Mesenchymal stem cell (in vitro differentiated cells and primary cell): ENCODE measurements around the gene PKNOX2.

Source experiments
- DNase-seq: peaks from one replicate; pipeline ENCODE4 v3.0.0-alpha.2; 2013
- H2AFZ ChIP-seq: one replicate; pipeline ENCODE4 v1.6.1; 2013; ENCODE audit warnings: low read depth, mild to moderate bottlenecking, control low read depth, inconsistent platforms, low read length, moderate library complexity
- H2AK5ac ChIP-seq: 2 replicates; pipeline ENCODE4 v1.6.1; 2013; ENCODE audit warnings: low read length, moderate library complexity, mild to moderate bottlenecking, inconsistent platforms; ENCODE audit not compliant: severe bottlenecking
- H2BK120ac ChIP-seq: one replicate; pipeline ENCODE4 v1.6.1; 2013; ENCODE audit warnings: low read depth, mild to moderate bottlenecking, inconsistent platforms, low read length, moderate library complexity
- H2BK12ac ChIP-seq, 2 experiments: one replicate each; pipeline ENCODE4 v1.6.1; 2013; ENCODE audit warnings: inconsistent platforms in 2 of 2, low read length in 2 of 2, mild to moderate bottlenecking in 2 of 2, moderate library complexity in 2 of 2, control low read depth in 1 of 2
- H2BK15ac ChIP-seq: one replicate; pipeline ENCODE4 v1.6.1; 2013; ENCODE audit warnings: mild to moderate bottlenecking, low read depth, inconsistent platforms; ENCODE audit not compliant: poor library complexity, severe bottlenecking
- H2BK5ac ChIP-seq: 2 replicates; pipeline ENCODE4 v1.6.1; 2013; ENCODE audit warnings: low read depth, mild to moderate bottlenecking, low read length, control low read depth, inconsistent platforms; ENCODE audit not compliant: poor library complexity, severe bottlenecking
- H3K14ac ChIP-seq, 2 experiments: one replicate each; pipeline ENCODE4 v1.6.1; 2013; ENCODE audit warnings: inconsistent platforms in 2 of 2, low read length in 2 of 2, control low read depth in 1 of 2, mild to moderate bottlenecking in 1 of 2, moderate library complexity in 1 of 2
- H3K18ac ChIP-seq, 2 experiments: one replicate each; pipeline ENCODE4 v1.6.1; 2013; ENCODE audit warnings: inconsistent platforms in 2 of 2, low read length in 2 of 2, control low read depth in 1 of 2, low read depth in 1 of 2, mild to moderate bottlenecking in 1 of 2
- H3K23ac ChIP-seq, 2 experiments: one replicate each; pipeline ENCODE4 v1.6.1; 2013; ENCODE audit warnings: inconsistent platforms in 2 of 2, low read length in 2 of 2, mild to moderate bottlenecking in 2 of 2, moderate library complexity in 2 of 2, control low read depth in 1 of 2
- H3K27ac ChIP-seq: 2 replicates; pipeline ENCODE4 v1.5.1; 2013; ENCODE audit warnings: mild to moderate bottlenecking, moderate library complexity, low read length, control low read depth, inconsistent platforms; ENCODE audit not compliant: poor library complexity, severe bottlenecking
- H3K27me3 ChIP-seq, 2 experiments: 2 replicates each; pipeline versions ENCODE4 v1.6.1 to v1.7.0; 2013; ENCODE audit warnings: low read length in 2 of 2, mild to moderate bottlenecking in 2 of 2, moderate library complexity in 2 of 2, control low read depth in 1 of 2, inconsistent platforms in 1 of 2; ENCODE audit not compliant: control insufficient read depth in 1 of 2, insufficient read depth in 1 of 2
- H3K36me3 ChIP-seq, 2 experiments: 2 replicates each; pipeline versions ENCODE4 v1.6.1 to v1.7.0; 2013; ENCODE audit warnings: low read length in 2 of 2, control low read depth in 1 of 2, inconsistent platforms in 1 of 2, low read depth in 1 of 2, mild to moderate bottlenecking in 1 of 2; ENCODE audit not compliant: insufficient read depth in 2 of 2, control insufficient read depth in 1 of 2
- H3K4ac ChIP-seq, 2 experiments: one replicate each; pipeline ENCODE4 v1.6.1; 2013; ENCODE audit warnings: inconsistent platforms in 2 of 2, low read length in 2 of 2, mild to moderate bottlenecking in 2 of 2, moderate library complexity in 2 of 2, control low read depth in 1 of 2, low read depth in 1 of 2
- H3K4me1 ChIP-seq: 2 replicates; pipeline ENCODE4 v1.6.1; 2013; ENCODE audit warnings: low read depth, low read length, control low read depth; ENCODE audit not compliant: control insufficient read depth, insufficient read depth
- H3K4me2 ChIP-seq: 2 replicates; pipeline ENCODE4 v1.6.1; 2013; ENCODE audit warnings: low read length, mild to moderate bottlenecking, inconsistent platforms; ENCODE audit not compliant: poor library complexity, severe bottlenecking
- H3K4me3 ChIP-seq, 2 experiments: 2 replicates each; pipeline versions ENCODE4 v1.5.1 to v1.7.0; 2013; ENCODE audit warnings: low read length in 2 of 2, mild to moderate bottlenecking in 2 of 2, control low read depth in 1 of 2, low read depth in 1 of 2; ENCODE audit not compliant: insufficient read depth in 1 of 2
- H3K79me1 ChIP-seq: replicated peaks from 2 replicates; pipeline ENCODE4 v1.6.1; 2013; ENCODE audit warnings: mild to moderate bottlenecking, control low read depth, low read length, inconsistent platforms; ENCODE audit not compliant: poor library complexity, severe bottlenecking
- H3K9ac ChIP-seq: 2 replicates; pipeline ENCODE4 v1.7.0; 2013; ENCODE audit warnings: mild to moderate bottlenecking, low read length, moderate library complexity
- H3K9me3 ChIP-seq: 2 replicates; pipeline ENCODE4 v1.7.0; 2013; ENCODE audit warnings: mild to moderate bottlenecking, low read length; ENCODE audit not compliant: control insufficient read depth
- H4K8ac ChIP-seq: one replicate; pipeline ENCODE4 v1.6.1; 2013; ENCODE audit warnings: inconsistent platforms, mild to moderate bottlenecking, low read length, moderate library complexity
- H4K91ac ChIP-seq: one replicate; pipeline ENCODE4 v1.6.1; 2013; ENCODE audit warnings: mild to moderate bottlenecking, low read length, inconsistent platforms
- WGBS: methylation state at CpG from one replicate; pipeline ENCODE4 v1.1.7; 2013; ENCODE audit warnings: mixed read lengths; 5-methylcytosine and 5-hydroxymethylcytosine counted together

Gene PKNOX2

GRCh38 chr11:125236072-125236825, 71.7 kb downstream of the PKNOX2 start:
- Histone ChIP-seq H3K18ac (no peak overlapping the region), H3K4me2 (no peak overlapping the region), H3K4ac (no peak overlapping the region), H2BK120ac (no peak overlapping the region), H2BK12ac (no peak overlapping the region), H4K91ac (no peak overlapping the region), H4K8ac (no peak overlapping the region), H3K79me1 (peaks cover 52% of the 10 kb centered on the region), H3K9me3 (peaks cover 4% of the 10 kb centered on the region), H3K4me3 (no peak overlapping the region), H3K9ac (no peak overlapping the region), H2BK5ac (no peak overlapping the region), H2AFZ (no peak overlapping the region), H2BK15ac (no peak overlapping the region), H3K4me1 (peaks cover 1% of the 10 kb centered on the region), H3K23ac (no peak overlapping the region), H3K14ac (no peak overlapping the region), H3K27ac (no peak overlapping the region), H3K27me3 (peaks cover 0 to 39% of the 10 kb centered on the region in 2 experiments), H3K36me3 (peaks cover 0 to 49% of the 10 kb centered on the region in 2 experiments), H2AK5ac (no peak overlapping the region)
- no peak for DNase-seq
- 91% methylated on average over 24 of the region's 24 CpGs for WGBS

GRCh38 chr11:125239585-125240560, 75.3 kb downstream of the PKNOX2 start:
- Histone ChIP-seq H2BK15ac (no peak overlapping the region), H3K79me1 (peaks cover 49% of the 10 kb centered on the region), H4K8ac (no peak overlapping the region), H3K18ac (no peak overlapping the region), H2BK12ac (no peak overlapping the region), H3K4me3 (no peak overlapping the region), H3K27ac (no peak overlapping the region), H3K9ac (no peak overlapping the region), H4K91ac (no peak overlapping the region), H3K9me3 (peaks cover 4% of the 10 kb centered on the region), H3K4ac (no peak overlapping the region), H3K14ac (no peak overlapping the region), H3K4me2 (no peak overlapping the region), H3K4me1 (peaks cover 11% of the 10 kb centered on the region), H2AFZ (no peak overlapping the region), H2AK5ac (no peak overlapping the region), H2BK120ac (no peak overlapping the region), H3K27me3 (peaks cover 0 to 22% of the 10 kb centered on the region in 2 experiments), H2BK5ac (no peak overlapping the region), H3K36me3 (peaks cover 0 to 63% of the 10 kb centered on the region in 2 experiments), H3K23ac (no peak overlapping the region)
- WGBS, result 68% methylated on average over 21 of the region's 26 CpGs
- DNase-seq, result no peak

DNA sequence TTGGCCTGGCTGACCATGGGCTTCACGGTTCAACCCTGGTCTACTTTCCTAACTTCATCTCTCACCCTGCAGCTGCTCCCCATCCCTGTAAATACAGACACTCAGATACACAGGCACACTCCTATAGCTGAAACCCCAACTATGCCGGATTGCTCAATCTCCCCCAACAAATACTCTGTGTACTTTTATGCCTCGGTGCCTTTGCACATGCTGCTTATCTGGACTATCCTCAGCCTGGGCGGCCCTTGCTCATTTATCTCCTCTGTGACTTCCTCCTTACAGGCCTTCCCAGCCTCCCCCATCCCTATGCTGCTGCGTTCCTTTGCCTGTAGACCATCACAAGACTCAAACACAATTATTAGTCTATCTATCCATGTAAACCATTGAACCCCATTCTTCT, 76.6 kb downstream of the PKNOX2 start:
- Histone ChIP-seq H3K9ac (no peak overlapping the region), H3K9me3 (peaks cover 4% of the 10 kb centered on the region), H3K4me3 (no peak overlapping the region), H2BK120ac (no peak overlapping the region), H3K18ac (no peak overlapping the region), H2BK5ac (no peak overlapping the region), H3K4me2 (no peak overlapping the region), H4K91ac (no peak overlapping the region), H4K8ac (no peak overlapping the region), H3K36me3 (peaks cover 0 to 60% of the 10 kb centered on the region in 2 experiments), H3K14ac (no peak overlapping the region), H3K4ac (no peak overlapping the region), H3K27me3 (peaks cover 0 to 20% of the 10 kb centered on the region in 2 experiments), H3K23ac (no peak overlapping the region), H2AFZ (no peak overlapping the region), H3K27ac (no peak overlapping the region), H3K79me1 (peaks cover 47% of the 10 kb centered on the region), H3K4me1 (peaks cover 14% of the 10 kb centered on the region), H2BK12ac (no peak overlapping the region), H2BK15ac (no peak overlapping the region), H2AK5ac (no peak overlapping the region)
- WGBS, result 92% methylated on average over 5 of the region's 5 CpGs
- no peak for DNase-seq
